ENCODE measurements around the gene CYSTM1. TPM values are rescaled to one million over a fixed set of nuclear protein-coding genes. Genes with fewer than 3 reads are reported as not detected.

Gene CYSTM1
- total RNA-seq, 1 donor from 2014 or later, result 24.9 TPM

DNA sequence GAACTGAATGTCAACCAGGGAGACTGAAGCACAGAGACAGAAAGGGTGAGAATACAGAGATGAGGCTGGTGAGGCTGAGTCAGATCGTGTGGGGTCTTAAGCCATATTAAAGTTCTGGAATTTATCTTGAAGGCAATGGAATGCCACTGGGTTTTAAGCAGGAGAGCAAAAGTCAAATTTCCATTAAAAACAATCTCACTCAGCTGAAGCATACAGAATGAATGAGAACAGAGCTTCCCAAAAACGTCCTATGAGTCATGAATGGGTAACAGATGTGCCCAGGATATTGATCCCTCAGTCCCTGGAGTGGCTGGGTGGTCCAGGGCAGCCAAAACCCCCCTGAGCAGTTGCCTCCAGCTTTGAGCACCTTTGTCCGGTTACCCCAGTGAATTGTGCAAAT lies 83.0 kb downstream of the CYSTM1 start:
- Mint-ChIP-seq H3K36me3 (ENCODE audit: low read depth) (peaks cover 2% of the 10 kb centered on the region), H3K27me3 (ENCODE audit: low read depth) (no peaks in the 10 kb centered on the region), H3K4me3 (ENCODE audit: unreplicated experiment) (no peak overlapping the region), H3K9me3 (ENCODE audit: low read depth) (no peaks in the 10 kb centered on the region), H3K4me1 (ENCODE audit: low read depth) (peaks cover 34% of the 10 kb centered on the region), H3K27ac (ENCODE audit: unreplicated experiment) (peak overlapping the region; percentile 67)
- TF ChIP-seq CTCF (IDR thresholded peaks at IDR 0.05), result no peak
- DNase-seq (ENCODE audit: low spot score), result no peak

- peaks cover 2% of the 10 kb centered on the region for H3K36me3 Mint-ChIP-seq (ENCODE audit: low read depth)
- H3K27me3 Mint-ChIP-seq (ENCODE audit: low read depth), result no peaks in the 10 kb centered on the region
- no peaks in the 10 kb centered on the region for H3K9me3 Mint-ChIP-seq (ENCODE audit: low read depth)
- no peak overlapping the region for H3K4me3 Mint-ChIP-seq (ENCODE audit: unreplicated experiment)
- peaks cover 32% of the 10 kb centered on the region for H3K4me1 Mint-ChIP-seq (ENCODE audit: low read depth)
- no peak for DNase-seq (ENCODE audit: low spot score)
- TF ChIP-seq CTCF (IDR thresholded peaks at IDR 0.05), result no peak
- no peak overlapping the region for H3K27ac Mint-ChIP-seq (ENCODE audit: unreplicated experiment)
These were observed 83.9 kb downstream of the CYSTM1 start for GRCh38 chr5:140258873-140259272.

GRCh38 chr5:140259500-140259899 lies 84.5 kb downstream of the CYSTM1 start:
- Mint-ChIP-seq H3K36me3 (ENCODE audit: low read depth) (peaks cover 2% of the 10 kb centered on the region), H3K4me1 (ENCODE audit: low read depth) (peaks cover 30% of the 10 kb centered on the region), H3K27ac (ENCODE audit: unreplicated experiment) (no peak overlapping the region)

DNA sequence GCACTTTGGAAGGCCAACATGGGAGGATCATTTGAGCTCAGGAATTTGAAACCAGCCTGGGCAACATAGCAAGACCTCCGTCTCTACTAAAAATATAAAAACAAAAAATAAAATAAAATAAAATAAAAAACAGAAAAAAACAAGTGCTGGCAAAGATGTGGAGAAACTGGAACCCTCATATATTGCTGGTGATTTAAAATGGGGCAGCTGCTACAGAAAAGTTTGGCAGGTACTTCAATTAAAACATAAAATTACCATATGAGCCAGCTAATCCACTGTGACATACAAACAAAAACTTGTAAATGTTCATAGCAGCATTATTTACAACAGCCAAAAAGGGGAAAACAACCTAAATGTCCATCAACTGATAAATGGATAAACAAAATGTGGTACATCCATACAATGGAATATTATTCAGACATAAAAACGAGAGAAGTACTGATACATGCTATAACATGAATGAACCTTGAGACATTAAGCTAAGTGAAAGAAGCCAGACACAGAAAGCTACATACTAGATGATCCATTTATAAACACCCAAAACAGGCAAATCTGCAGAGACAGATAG lies 85.2 kb downstream of the CYSTM1 start:
- H3K4me1 Mint-ChIP-seq (ENCODE audit: low read depth), result peaks cover 30% of the 10 kb centered on the region
- no peak overlapping the region for H3K4me3 Mint-ChIP-seq (ENCODE audit: unreplicated experiment)
- H3K27ac Mint-ChIP-seq (ENCODE audit: unreplicated experiment), result no peak overlapping the region
- no peaks in the 10 kb centered on the region for H3K27me3 Mint-ChIP-seq (ENCODE audit: low read depth)
- TF ChIP-seq CTCF (IDR thresholded peaks at IDR 0.05), result no peak
- DNase-seq (ENCODE audit: low spot score), result no peak
- H3K36me3 Mint-ChIP-seq (ENCODE audit: low read depth), result peaks cover 2% of the 10 kb centered on the region
- no peaks in the 10 kb centered on the region for H3K9me3 Mint-ChIP-seq (ENCODE audit: low read depth)

More at GRCh38 chr5:140259500-140259899, 84.5 kb downstream of the CYSTM1 start:
- TF ChIP-seq CTCF (IDR thresholded peaks at IDR 0.05), result no peak
- no peaks in the 10 kb centered on the region for H3K9me3 Mint-ChIP-seq (ENCODE audit: low read depth)
- no peak for DNase-seq (ENCODE audit: low spot score)
- H3K4me3 Mint-ChIP-seq (ENCODE audit: unreplicated experiment), result no peak overlapping the region
- no peaks in the 10 kb centered on the region for H3K27me3 Mint-ChIP-seq (ENCODE audit: low read depth)

- Mint-ChIP-seq H3K36me3 (ENCODE audit: low read depth) (peaks cover 4% of the 10 kb centered on the region), H3K9me3 (ENCODE audit: low read depth) (no peaks in the 10 kb centered on the region), H3K4me3 (ENCODE audit: unreplicated experiment) (no peak overlapping the region), H3K4me1 (ENCODE audit: low read depth) (peaks cover 30% of the 10 kb centered on the region), H3K27ac (ENCODE audit: unreplicated experiment) (peak overlapping the region; percentile 67), H3K27me3 (ENCODE audit: low read depth) (no peaks in the 10 kb centered on the region)
- DNase-seq (ENCODE audit: low spot score), result no peak
- peak; percentile 51 for TF ChIP-seq CTCF (IDR thresholded peaks at IDR 0.05)
These were observed 86.6 kb downstream of the CYSTM1 start for GRCh38 chr5:140261403-140262171.
